ENCODE measurements around the gene NIT1.
A peak's percentile ranks its signal among the peaks of the same experiment; 100 is the strongest.
"Not testable (repeated sequence)": the region's sequence is repeated elsewhere in the genome, so short reads cannot be mapped to it uniquely, and the experiment has no call there.

NIT1 gene

GRCh38 chr1:161115961-161116360, 1.9 kb upstream of the NIT1 start:
- FAIRE-seq: not testable (repeated sequence)

DNA sequence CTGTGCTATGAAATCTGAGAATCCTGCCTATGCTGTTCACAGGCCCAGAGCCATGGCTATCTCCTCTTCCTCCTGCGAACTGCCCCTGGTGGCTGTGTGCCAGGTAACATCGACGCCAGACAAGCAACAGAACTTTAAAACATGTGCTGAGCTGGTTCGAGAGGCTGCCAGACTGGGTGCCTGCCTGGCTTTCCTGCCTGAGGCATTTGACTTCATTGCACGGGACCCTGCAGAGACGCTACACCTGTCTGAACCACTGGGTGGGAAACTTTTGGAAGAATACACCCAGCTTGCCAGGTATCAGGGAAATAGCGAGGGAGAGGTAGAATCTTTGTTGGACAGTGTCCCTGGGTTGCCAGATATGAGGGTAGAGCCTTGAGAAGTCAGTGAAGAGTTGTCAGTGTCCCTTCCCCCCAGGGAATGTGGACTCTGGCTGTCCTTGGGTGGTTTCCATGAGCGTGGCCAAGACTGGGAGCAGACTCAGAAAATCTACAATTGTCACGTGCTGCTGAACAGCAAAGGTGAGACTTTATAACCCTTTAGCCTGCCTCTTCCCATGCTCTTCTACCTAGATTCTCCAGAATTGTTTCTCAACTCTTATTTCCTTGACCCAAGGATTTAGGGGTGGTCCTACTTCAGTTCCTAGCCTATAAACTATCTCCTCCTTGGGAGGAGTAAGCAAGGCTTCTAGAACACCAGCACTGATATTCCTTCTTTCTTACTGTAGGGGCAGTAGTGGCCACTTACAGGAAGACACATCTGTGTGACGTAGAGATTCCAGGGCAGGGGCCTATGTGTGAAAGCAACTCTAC, 1.4 kb downstream of the NIT1 start:
- FAIRE-seq: peak; percentile 60

DNA sequence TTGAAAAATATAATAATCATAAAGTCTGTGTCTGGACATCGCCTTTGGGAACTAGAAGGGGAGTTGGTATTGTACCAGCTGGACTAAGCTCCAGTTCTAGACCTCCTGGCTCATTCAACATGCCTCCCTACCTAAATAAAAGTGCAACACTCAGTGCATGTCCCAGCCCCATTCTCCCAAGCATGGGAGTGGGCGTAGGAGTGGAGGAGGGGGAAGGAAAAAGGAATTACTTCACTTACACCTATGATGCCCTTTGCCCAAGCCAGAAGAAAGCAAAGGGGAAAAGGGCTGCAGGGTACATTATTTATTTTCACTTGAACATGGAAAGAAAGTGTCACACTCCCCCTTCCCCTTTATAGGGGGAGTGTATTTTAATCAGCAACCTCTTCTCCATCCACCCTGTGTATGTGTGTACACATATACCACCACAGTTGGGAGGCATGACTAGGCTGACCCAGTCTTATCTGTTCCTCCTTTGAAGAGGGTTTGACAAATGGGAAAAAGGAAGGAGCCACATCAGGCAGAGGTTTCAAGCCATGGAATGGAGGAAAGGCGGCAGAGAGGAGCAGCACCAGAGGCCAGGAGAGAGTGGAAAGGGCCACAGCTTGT, 3.2 kb downstream of the NIT1 start:
- no peak for FAIRE-seq

GRCh38 chr1:161121834-161122233, 3.9 kb downstream of the NIT1 start:
- FAIRE-seq: no peak

- no peak for FAIRE-seq
These were observed 5.1 kb downstream of the NIT1 start for GRCh38 chr1:161122967-161123366.

DNA sequence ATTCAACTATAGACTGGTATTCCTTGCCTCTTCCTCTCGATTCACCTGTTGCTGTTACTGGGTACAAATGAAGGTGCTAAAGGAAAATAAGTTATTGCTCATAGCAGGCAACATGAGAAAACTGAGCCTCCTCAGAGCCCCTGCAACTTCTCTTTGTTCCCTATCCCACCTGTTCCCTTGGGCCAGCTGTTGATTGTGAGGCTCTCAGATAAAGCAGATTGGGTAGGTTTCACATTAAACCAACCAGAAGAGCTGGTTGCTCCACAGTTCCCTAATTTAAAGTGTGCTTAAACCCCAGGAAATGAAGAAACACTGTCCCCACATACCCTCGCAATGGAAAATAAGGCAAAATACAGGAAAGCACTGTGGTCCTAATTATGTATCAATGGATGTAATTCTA, 9.7 kb downstream of the NIT1 start:
- no peak for FAIRE-seq

GRCh38 chr1:161128591-161129420, 10.9 kb downstream of the NIT1 start:
- FAIRE-seq: no peak

DNA sequence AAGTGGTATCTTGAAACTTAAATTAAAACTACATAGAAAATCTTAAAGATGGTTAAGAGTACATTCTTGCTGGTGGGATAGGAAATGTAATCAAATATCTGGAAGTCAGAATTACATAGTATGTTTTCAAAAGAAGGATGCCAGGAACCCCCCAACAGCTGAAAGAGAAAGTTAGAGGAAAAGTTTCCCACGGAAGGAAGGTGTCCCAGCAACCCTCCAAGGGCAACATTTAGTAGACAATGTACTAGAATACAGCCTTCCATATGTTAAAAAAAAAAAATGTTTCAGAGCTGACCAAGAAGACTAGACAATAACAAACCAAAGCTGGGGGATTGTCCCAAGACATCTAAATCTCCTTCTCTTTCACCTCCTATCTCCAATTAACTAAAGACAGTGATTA, 12.4 kb downstream of the NIT1 start:
- FAIRE-seq: no peak

- no peak for FAIRE-seq
These were observed 13.9 kb downstream of the NIT1 start for GRCh38 chr1:161131523-161132409.

GRCh38 chr1:161132410-161133219, 14.7 kb downstream of the NIT1 start, which contains the start of gene DEDD:
TSS of gene DEDD (minus strand) at chr1:161132667. CDS start at chr1:161124462, 8,205 bp downstream.
- peak; percentile 86 for FAIRE-seq

DNA sequence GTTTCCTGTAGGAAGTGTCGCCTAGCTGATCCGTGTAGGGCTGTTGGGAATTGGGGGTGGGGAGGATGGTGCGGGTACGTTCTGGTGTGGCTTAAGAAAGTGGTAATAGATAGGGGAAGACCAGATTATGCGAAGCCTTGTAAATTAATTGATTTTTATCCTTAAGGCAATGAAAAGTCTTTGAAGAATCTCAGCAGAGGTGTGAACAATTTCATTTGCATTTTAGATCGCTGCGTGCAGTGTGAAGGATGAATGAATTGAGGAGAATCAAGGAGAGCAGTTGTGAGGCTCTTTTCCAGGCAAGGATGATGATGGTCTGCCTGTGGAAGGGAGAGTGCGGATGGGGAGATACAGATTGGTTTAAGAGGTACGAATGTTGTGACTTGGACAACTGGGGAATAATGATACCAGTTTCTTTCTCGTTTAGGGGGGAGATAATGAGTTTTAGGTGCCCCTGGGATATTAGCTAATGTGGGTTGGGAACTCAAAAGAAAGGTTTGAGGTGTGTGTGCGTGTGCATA, 15.4 kb downstream of the NIT1 start:
- FAIRE-seq: no peak

DNA sequence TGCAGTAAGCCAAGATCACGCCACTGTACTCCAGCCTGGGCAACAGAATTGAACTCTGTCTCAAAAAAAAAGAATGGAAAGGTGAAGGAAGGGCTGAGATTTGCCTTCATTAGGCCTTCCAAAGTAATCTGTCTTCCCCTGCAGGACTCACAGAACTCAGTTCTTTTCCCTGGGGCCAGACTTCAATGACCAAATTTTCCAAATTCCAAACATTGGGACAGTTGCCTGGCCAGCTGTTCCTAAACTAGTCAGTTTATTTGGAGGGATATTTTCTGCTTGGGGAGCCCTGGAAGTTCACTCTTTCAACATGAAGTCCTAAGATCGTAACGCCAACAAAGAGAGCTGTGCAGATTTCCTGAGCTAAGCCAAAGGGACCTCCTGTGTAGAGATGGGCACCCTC, 20.0 kb downstream of the NIT1 start:
- FAIRE-seq: no peak

DNA sequence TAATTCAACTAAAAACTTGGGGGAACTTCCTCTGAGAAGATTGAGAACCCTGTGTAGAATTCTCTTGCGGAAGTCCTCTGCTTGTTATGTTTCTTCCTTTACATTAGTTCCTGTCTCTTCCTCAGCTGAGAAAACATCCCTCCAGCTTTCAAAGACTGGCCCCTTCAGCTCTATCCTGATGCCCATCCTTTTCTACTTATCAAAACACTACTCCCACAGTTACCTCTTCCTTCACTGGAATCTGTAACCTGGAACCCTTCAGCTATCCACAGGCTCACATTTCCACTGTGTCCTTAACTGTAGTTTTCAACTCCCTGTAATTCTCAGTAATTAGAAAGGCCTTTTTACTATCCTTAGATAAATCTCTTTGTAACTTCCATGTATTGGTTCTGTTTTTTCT, 20.5 kb downstream of the NIT1 start:
- no peak for FAIRE-seq

- FAIRE-seq: peak; percentile 94
These were observed 21.9 kb downstream of the NIT1 start for GRCh38 chr1:161139766-161140165.

- FAIRE-seq: no peak
These were observed 23.0 kb downstream of the NIT1 start for GRCh38 chr1:161140755-161141400.

- FAIRE-seq: no peak
These were observed 27.9 kb downstream of the NIT1 start for GRCh38 chr1:161145832-161146231.

GRCh38 chr1:161153176-161153575, 35.3 kb downstream of the NIT1 start:
- no peak for FAIRE-seq

DNA sequence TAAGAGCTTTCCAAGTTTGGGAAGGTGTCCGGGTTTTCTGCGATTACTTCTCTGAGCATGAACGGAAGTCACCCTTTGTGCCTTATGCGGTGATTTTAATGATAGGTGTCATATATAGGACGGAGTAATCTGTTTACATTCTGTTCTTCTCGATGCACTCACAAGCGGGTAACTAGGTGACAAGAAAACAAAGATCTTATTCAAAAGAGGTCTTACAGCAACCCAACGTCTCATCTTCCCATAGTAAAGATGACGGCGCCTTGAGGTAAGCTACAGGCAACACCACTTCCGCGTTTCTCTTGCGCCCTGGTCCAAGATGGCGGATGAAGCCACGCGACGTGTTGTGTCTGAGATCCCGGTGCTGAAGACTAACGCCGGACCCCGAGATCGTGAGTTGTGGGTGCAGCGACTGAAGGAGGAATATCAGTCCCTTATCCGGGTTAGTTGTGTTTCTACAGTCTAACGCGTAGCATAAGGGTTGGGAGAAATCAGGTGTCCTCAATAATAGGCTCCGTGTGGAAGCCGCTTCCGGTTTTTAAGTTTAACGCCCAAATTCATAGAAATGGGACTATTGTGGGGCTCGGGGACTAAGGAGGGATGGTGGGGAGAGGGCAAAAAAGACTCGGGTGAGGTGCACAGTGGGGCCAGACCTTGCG, 35.9 kb downstream of the NIT1 start, which contains the start of gene UFC1:
Gene UFC1 (plus strand): TSS at position 297 of the 656 bp plus-strand sequence. CDS start 20 bp downstream, at position 317.
- peak; percentile 70 for FAIRE-seq

- no peak for FAIRE-seq
These were observed 40.0 kb downstream of the NIT1 start for GRCh38 chr1:161157867-161158266.
